A549 (cell line): ENCODE measurements around the gene VANGL1. TPM values are rescaled to one million over a fixed set of nuclear protein-coding genes. Genes with fewer than 3 reads are reported as not detected.

Experiments used
- ATAC-seq, 2 experiments: fragments of 200-7000 bp in 1 of 2; fragments of >200 bp in 1 of 2; cut with Nextera tagmentation in 1 of 2; cut with Tn5 transposase in 1 of 2; 3 replicates each; pipeline versions ENCODE4 v1.8.0 to v1.9.1; 2018 to 2020; ENCODE audit warnings: mild to moderate bottlenecking in 1 of 2, moderate library complexity in 1 of 2
- CTCF ChIA-PET: fragments of 300-600 bp; sonication (Branson Sonifier 250); formaldehyde crosslinking; extraction: SDS; loops from one replicate; lab custom pipeline; 2021; ENCODE audit warnings: antibody characterized with exemption, inconsistent platforms; lab: Yijun Ruan, JAX
- POLR2A ChIA-PET: fragments of 350-600 bp; formaldehyde crosslinking; extraction: SDS; loops from one replicate; lab custom pipeline; 2021; ENCODE audit warnings: antibody characterized with exemption, inconsistent platforms; lab: Yijun Ruan, JAX
- DNase-seq, 2 experiments: peaks; one replicate each; pipeline versions ENCODE4 v3.0.0 to v3.0.0-alpha.2; 2011 to 2016; ENCODE audit warnings: low read depth in 1 of 2, low spot score in 1 of 2
- FAIRE-seq: peaks from 2 replicates; lab custom pipeline; 2011; peaks lifted over from hg19 to GRCh38; lab: Jason Lieb, UNC
- H3K27ac ChIP-seq, 2 experiments: fragments of >200 bp; sonication (Bioruptor Twin); formaldehyde crosslinking; 3 replicates each; pipeline ENCODE4 v1.5.1; 2016 to 2017
- H3K4me1 ChIP-seq: fragments of >200 bp; sonication (Bioruptor Twin); formaldehyde crosslinking; 3 replicates; pipeline ENCODE4 v1.6.1; 2016
- H3K4me2 ChIP-seq: fragments of >200 bp; sonication (Bioruptor Twin); formaldehyde crosslinking; 3 replicates; pipeline ENCODE4 v1.6.1; 2016
- H3K4me3 ChIP-seq: fragments of >200 bp; sonication (Bioruptor Twin); formaldehyde crosslinking; 3 replicates; pipeline ENCODE4 v1.5.1; 2016
- H3K9me3 ChIP-seq: fragments of >200 bp; sonication (Bioruptor Twin); formaldehyde crosslinking; 3 replicates; pipeline ENCODE4 v1.6.1; 2016
- CBX2 ChIP-seq: fragments of 200-600 bp; sonication (generic); IDR thresholded peaks from 2 replicates; pipeline ENCODE4 v1.6.1; 2016; ENCODE audit warnings: low read depth, mild to moderate bottlenecking, borderline replicate concordance
- CEBPB ChIP-seq, 2 experiments: fragments of >200 bp in 1 of 2; sonication (Bioruptor Twin) in 1 of 2; formaldehyde crosslinking in 1 of 2; IDR thresholded peaks; 2 replicates each; pipeline ENCODE4 v1.6.1; 2012 to 2016
- CHD4 ChIP-seq: fragments of 200-600 bp; sonication (generic); IDR thresholded peaks from 2 replicates; pipeline ENCODE4 v1.6.1; 2016; ENCODE audit warnings: antibody characterized with exemption, mild to moderate bottlenecking, borderline replicate concordance
- ELK1 ChIP-seq: fragments of 150-350 bp; IDR thresholded peaks from 2 replicates; pipeline ENCODE4 v1.6.1; 2014; ENCODE audit warnings: low read depth, mild to moderate bottlenecking, low read length
- ESRRA ChIP-seq: fragments of 150-350 bp; IDR thresholded peaks from 2 replicates; pipeline ENCODE4 v1.6.1; 2014; ENCODE audit warnings: mild to moderate bottlenecking, low read length, borderline replicate concordance
- FOSB ChIP-seq: fragments of 250-450 bp; sonication (Bioruptor Pico); IDR thresholded peaks from 2 replicates; pipeline ENCODE4 v1.5.0; 2020; ENCODE audit warnings: mild to moderate bottlenecking, moderate library complexity
- FOSL2 ChIP-seq, 2 experiments: fragments of 450-650 bp in 1 of 2; fragments of >200 bp in 1 of 2; sonication (Bioruptor Twin) in 1 of 2; formaldehyde crosslinking; IDR thresholded peaks; 2 replicates each; pipeline versions ENCODE4 v1.5.0 to v1.6.1; 2016 to 2020; ENCODE audit warnings: mild to moderate bottlenecking in 1 of 2, moderate library complexity in 1 of 2
- HEYL ChIP-seq: fragments of 250-450 bp; sonication (Bioruptor Pico); IDR thresholded peaks from 2 replicates; pipeline ENCODE4 v1.8.0; 2021; ENCODE audit warnings: mild to moderate bottlenecking, moderate library complexity
- HMGXB4 ChIP-seq: fragments of 250-450 bp; sonication (Bioruptor Pico); IDR thresholded peaks from 2 replicates; pipeline ENCODE4 v1.5.0; 2021; ENCODE audit warnings: mild to moderate bottlenecking, moderate library complexity, borderline replicate concordance
- KDM5A ChIP-seq: fragments of 200-600 bp; sonication (generic); IDR thresholded peaks from 2 replicates; pipeline ENCODE4 v1.6.1; 2016; ENCODE audit warnings: antibody characterized with exemption, mild to moderate bottlenecking
- MAZ ChIP-seq: fragments of 150-350 bp; IDR thresholded peaks from 2 replicates; pipeline ENCODE4 v1.6.1; 2014; ENCODE audit warnings: antibody characterized with exemption, low read depth, low read length, borderline replicate concordance
- MYC ChIP-seq: IDR thresholded peaks from 2 replicates; pipeline ENCODE4 v1.6.1; 2012; ENCODE audit warnings: mild to moderate bottlenecking, inconsistent platforms, low read length, improper control_type of control experiment, borderline replicate concordance
- NPAS2 ChIP-seq: fragments of 250-450 bp; sonication (Bioruptor Pico); IDR thresholded peaks from 2 replicates; pipeline ENCODE4 v1.8.0; 2022; ENCODE audit warnings: mild to moderate bottlenecking, moderate library complexity, borderline replicate concordance
- NR3C1 ChIP-seq: fragments of >200 bp; sonication (Bioruptor Twin); formaldehyde crosslinking; IDR thresholded peaks from 3 replicates; pipeline ENCODE4 v1.6.1; 2017
- RFX5 ChIP-seq: fragments of 450-650 bp; IDR thresholded peaks from 2 replicates; pipeline ENCODE4 v1.7.1; 2014; ENCODE audit warnings: antibody characterized with exemption, mild to moderate bottlenecking, moderate library complexity
- SMC3 ChIP-seq: fragments of >200 bp; sonication (Bioruptor Twin); formaldehyde crosslinking; IDR thresholded peaks from 3 replicates; pipeline ENCODE4 v1.6.1; 2018; ENCODE audit warnings: inconsistent platforms
- SREBF2 ChIP-seq: fragments of 450-650 bp; IDR thresholded peaks from 2 replicates; pipeline ENCODE4 v1.6.1; 2014; ENCODE audit warnings: mild to moderate bottlenecking, moderate library complexity
- TFCP2L1 ChIP-seq: fragments of 250-450 bp; sonication (Bioruptor Pico); IDR thresholded peaks from 2 replicates; pipeline ENCODE4 v1.5.0; 2021; ENCODE audit warnings: mild to moderate bottlenecking
- ZC3H11A ChIP-seq: fragments of 450-650 bp; IDR thresholded peaks from 2 replicates; pipeline ENCODE4 v1.6.1; 2014; ENCODE audit warnings: antibody characterized with exemption, mild to moderate bottlenecking
- WGBS: methylation state at CpG from one replicate; pipeline ENCODE4 v1.1.6; 2017; ENCODE audit errors: missing lambda C conversion rate; 5-methylcytosine and 5-hydroxymethylcytosine counted together
- polyA plus RNA-seq, 4 experiments: library from polyadenylated mRNA; depleted of rRNA in 3 of 4; stranded (reverse); fragments of >200 nt; fragmentation: RNase III in 1 of 4; extraction: RNeasy Plus Mini Kit Qiagen cat#74134 plus additional on column Dnase treatment in 1 of 4; gene quantifications; 2 replicates in 3 of 4; 3 replicates in 1 of 4; pipeline ENCODE4 v1.2.3, GENCODE V29; 2011 to 2017

Gene VANGL1
- polyA plus RNA-seq, 2 of the 4 experiments (the other 2 are of a cell fraction): 11.0 to 11.5 TPM

GRCh38 chr1:115652236-115652788 is 10.5 kb downstream of the VANGL1 start:
- WGBS: 88% methylated on average over 2 of the region's 2 CpGs
- CTCF ChIA-PET: no interaction called here
- TF ChIP-seq KDM5A (no peak), HEYL (CRISPR knock-in tag) (no peak), NPAS2 (no peak), SMC3 (no peak), SREBF2 (no peak), CBX2 (no peak), ESRRA (no peak), TFCP2L1 (CRISPR knock-in tag) (no peak)

GRCh38 chr1:115654125-115654524 is 12.4 kb downstream of the VANGL1 start:
- peaks cover under 1% of the 10 kb centered on the region; the same call in 1 of the 3 replicates for H3K4me1 ChIP-seq
- H3K27ac ChIP-seq: no peak overlapping the region
- no peaks in the 10 kb centered on the region for H3K9me3 ChIP-seq
- no peak for FAIRE-seq
- H3K4me2 ChIP-seq: no peak overlapping the region
- TF ChIP-seq ZC3H11A (no peak), MYC (no peak), CHD4 (no peak), CEBPB (IDR thresholded peaks at IDR 0.05) (no peak), HMGXB4 (CRISPR knock-in tag) (no peak), FOSB (CRISPR knock-in tag) (no peak), ELK1 (no peak)
- TF ChIP-seq, all 56 proteins: peak for 0
- ChIA-PET CTCF (no interaction called here), POLR2A (no interaction called here)
- no peak overlapping the region for H3K4me3 ChIP-seq
- ATAC-seq (no peak), DNase-seq (no peak)
- WGBS: 100% methylated on average over 2 of the region's 3 CpGs

More at GRCh38 chr1:115652236-115652788, 10.5 kb downstream of the VANGL1 start:
- FAIRE-seq (no peak), ATAC-seq (no peak), DNase-seq (no peak)
- no peak overlapping the region for H3K4me2 ChIP-seq
- H3K9me3 ChIP-seq: no peaks in the 10 kb centered on the region
- peaks cover 8% of the 10 kb centered on the region; the same call in 1 of the 3 replicates for H3K4me1 ChIP-seq
- POLR2A ChIA-PET: no interaction called here
- H3K4me3 ChIP-seq: no peak overlapping the region
- no peak overlapping the region for H3K27ac ChIP-seq

GRCh38 chr1:115654663-115655305 is 13.0 kb downstream of the VANGL1 start:
- CTCF ChIA-PET: no interaction called here
- Histone ChIP-seq H3K4me2 (no peak overlapping the region), H3K4me3 (no peak overlapping the region), H3K27ac (no peak overlapping the region), H3K9me3 (no peaks in the 10 kb centered on the region), H3K4me1 (no peaks in the 10 kb centered on the region)
- POLR2A ChIA-PET: no interaction called here
- ATAC-seq (no peak), DNase-seq (no peak), FAIRE-seq (no peak)
- WGBS: 88% methylated on average over 14 of the region's 14 CpGs
- TF ChIP-seq RFX5 (no peak), NR3C1 (no peak), MAZ (no peak), FOSL2 (IDR thresholded peaks at IDR 0.05) (no peak), FOSL2 (CRISPR knock-in tag; IDR thresholded peaks at IDR 0.05) (no peak), ELK1 (no peak)
